HG03460 (cell line): ENCODE results near the gene HSD17B8.

ENCODE experiments used
- ATAC-seq: cut with Tn5 transposase; IDR thresholded peaks from one replicate; pipeline ENCODE4 v1.9.1; 2021; ENCODE audit not compliant: unreplicated experiment

Gene HSD17B8

DNA sequence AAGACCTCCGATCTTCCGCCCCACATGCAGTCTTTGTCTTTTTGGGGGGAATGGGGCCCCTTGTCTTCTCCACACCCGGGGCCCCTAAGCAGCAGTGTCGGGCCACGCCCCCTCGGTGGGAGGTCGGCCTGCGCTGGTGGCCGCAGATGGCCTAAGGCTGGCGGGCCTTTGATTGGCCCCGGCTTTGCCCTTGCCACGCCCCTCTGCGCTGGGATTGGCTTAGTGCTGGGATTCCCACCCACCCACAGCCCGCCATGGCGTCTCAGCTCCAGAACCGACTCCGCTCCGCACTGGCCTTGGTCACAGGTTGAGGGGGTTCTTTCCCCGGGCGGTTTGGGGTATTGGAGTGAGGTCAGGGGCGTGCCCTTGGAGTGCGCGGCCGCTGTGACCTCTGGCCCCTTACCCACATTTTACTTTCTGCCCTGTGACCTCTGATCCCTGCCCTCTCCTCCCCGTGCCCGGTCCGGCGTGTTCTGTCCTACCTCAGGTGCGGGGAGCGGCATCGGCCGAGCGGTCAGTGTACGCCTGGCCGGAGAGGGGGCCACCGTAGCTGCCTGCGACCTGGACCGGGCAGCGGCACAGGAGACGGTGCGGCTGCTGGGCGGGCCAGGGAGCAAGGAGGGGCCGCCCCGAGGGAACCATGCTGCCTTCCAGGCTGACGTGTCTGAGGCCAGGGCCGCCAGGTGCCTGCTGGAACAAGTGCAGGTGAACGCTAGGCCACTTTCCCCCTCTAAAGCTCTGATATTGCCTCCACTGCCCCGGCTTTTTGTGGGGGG, at the start of gene HSD17B8:
TSS of gene HSD17B8 (plus strand) at position 241 of the 776 bp plus-strand sequence. CDS start at position 255, 14 bp downstream.
- ATAC-seq = peak; percentile 44

DNA sequence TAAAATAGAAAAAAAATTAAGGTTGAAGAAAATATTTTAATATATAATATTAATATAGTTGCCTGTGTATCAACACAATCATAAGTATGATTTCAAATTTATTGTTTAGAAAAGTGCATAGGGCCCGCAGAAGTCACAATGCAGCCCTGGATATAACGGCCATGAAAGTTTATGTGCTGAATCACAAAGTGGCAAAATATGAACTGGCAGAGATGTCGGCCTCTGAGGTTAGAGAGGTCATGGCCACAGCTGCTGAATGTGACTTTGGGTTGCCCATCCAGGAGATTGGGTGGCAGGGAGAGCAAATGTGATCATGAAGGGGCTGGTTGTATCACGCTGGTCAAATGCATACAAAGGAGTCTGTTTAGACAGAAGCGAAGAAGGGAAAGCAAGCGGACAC, 47.9 kb upstream of the HSD17B8 start:
- ATAC-seq = no peak

DNA sequence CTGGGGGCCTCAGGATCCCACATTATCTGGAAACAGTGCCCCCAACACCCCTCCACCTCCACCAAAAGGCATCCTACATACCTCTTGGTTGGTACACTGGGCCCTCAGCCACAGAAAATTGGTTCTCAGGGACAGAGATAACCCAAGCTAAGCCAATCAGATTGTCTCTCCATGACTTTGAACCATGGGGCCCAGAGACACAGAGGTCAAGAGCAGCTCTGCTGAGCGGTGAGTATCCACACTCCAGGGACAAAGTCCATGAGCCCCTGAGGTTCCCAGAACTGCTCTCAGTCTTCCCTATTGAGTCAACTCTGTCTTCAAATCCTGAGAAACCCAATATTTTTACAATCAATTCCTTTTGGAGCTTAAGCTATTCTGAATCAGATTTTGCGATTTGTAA, 47.5 kb upstream of the HSD17B8 start:
- no peak for ATAC-seq

DNA sequence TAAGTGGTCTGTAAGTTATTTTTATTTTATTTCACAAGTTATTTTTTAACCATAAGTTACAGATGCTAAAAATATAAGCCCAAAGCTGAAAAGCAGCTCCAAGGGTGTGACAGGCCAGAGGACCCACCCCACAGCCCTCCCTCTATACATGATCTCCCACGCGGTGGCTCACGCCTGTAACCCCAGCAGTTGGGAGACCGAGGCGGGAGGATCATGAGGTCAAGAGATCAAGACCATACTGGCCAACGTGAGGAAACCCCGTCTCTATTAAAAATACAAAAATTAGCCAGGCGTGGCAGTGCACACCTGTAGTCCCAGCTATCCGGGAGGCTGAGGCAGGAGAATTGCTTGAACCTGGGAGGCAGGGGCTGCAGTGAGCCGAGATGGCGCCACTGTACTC, 44.4 kb upstream of the HSD17B8 start:
- no peak for ATAC-seq

DNA sequence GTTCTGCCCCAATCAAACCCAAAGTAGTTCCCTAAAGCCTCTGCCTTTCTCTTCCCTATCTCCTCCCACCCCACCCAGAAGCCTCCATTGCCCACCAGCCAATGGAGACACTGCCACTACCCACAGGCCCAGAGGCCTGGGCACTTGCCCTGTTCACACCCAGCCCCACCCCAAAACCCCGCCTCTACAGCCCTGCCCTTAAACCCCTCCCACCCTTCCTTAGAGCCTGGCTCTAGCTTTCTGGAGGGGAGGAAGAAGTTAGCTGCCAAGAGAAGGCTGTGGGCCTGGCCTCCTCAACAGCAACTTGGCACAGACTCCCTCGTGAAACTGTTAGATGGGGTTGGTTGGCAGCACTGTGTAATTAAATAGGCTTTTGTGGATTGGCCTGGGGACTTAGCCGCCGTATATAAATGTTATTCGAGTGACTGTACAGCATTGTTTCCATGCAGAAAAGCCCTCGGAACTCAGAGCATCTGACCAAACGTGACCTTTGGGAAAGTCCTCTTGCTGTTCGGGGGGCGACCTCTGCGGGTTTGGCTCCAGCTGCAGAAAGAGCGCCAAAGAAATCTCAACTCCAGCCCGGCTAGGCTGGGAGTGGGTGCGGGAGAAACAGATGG, 43.6 kb upstream of the HSD17B8 start:
- no peak for ATAC-seq

DNA sequence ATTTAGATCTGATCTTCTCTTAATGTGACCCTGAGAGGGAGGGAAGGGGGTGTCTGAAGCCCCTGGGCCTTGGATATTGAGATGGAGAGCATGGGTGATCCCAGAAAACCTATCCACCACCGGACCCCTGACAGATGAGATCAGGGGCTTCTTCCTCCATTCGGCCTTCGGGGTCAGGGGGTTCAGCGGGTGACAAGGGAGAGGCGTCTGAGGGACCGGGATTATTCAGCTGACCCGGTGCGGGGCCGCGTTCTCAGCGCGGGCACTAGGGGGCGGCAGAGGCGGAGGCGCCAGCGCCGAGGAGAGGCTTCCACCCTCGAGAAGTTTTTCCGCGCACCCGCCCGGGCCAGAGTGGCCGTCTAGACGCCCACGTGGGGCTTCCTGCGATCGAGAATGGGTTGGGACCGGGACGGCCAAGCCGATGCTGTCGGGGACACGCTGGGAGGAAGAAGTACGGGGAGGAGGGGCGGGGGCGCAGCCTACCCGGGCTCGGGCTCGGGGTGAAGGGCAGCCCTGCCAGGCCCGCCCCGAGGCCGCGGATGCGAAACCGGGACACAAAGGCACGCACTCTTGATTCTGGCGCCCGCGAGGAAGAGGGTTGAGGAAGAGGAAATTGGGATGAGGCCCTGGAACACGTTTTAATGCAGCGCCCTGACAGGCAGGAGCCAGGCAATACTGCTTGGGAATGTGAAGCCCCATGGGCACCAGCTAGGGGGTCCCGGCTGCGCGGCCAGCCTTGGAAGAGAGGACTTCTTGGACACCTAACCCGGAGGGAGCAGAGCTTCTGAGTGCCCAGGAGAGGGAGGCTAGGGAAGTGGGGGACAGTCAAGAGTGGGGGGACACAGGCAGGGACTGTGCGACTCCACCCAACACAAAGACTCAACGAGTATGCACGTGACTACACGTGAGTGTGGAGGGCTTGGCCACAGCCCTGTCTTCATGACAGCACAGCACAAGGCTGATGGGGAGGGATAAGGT, 42.8 kb upstream of the HSD17B8 start:
- ATAC-seq = no peak

DNA sequence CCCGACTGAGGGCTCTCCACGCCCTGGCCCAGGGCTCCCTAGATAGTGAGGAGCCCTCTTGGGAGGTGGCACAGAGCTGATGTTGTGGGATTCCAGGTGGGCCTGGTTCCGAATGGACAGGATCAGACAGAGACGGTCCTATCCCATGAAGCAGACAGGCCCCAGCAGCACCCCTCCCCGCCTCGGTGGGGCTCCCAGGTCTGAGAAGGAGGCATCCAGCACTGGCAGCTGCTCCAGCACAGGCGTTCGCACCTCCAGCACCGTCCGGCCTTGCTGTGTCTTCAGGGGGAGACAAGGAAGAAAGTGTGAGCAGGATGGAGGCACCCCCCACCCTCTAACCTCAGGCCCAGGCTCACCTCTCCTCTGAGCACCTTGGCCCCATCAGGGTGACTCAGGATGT, 40.9 kb upstream of the HSD17B8 start:
- ATAC-seq = no peak

DNA sequence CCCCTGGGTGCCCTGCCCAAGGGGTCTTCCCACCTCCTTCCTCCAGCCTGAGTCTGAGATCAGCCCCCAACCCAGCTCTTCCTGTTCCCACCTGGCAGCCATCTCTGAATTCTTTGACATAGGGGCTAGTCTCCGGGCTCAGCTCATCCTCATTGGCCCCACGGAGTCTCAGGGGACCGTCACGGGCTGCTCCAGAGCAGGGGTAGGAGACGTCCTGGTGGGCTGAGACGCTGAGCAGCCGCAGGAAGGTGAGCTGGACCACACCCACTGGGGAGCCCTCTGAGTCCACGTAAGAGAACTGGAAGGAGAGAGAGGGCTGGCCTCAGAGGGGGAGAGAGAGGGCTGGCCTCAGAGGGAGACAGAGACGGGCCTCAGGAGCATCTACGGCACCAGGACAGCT, 40.3 kb upstream of the HSD17B8 start:
- no peak for ATAC-seq

DNA sequence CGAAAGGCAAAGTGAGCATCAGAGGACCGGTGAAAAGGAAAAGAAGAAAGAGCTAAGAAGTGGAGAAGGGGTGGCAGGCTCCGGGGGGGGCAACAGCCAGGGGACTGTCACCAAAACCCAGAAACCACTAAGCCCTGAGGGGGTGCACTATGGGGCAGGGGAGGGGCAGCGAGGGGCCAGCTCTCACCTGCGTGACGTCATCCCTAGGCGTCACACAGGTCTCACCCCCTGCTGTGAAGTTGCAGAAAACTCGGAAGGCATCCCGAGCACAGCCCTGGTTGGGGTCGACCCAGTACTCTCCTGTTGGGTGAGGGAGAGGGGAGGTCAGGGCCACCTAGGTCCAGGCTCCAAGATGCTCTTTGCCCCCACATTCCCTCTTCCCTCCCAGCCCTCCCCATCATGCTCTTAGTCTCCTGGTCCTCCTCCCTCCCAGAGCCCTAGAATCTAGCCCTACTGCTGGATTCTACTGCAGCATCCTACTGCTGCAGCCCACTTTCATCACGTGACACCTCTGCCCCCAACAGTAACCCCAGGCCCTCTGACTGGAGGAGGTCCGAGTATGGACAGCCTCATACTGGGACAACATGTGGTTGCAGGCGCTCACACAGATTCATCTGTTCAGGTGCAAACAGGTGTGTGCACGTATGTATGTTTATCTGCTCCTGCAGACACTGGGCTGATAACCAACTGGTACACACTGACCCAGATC, 39.6 kb upstream of the HSD17B8 start:
- ATAC-seq = no peak

DNA sequence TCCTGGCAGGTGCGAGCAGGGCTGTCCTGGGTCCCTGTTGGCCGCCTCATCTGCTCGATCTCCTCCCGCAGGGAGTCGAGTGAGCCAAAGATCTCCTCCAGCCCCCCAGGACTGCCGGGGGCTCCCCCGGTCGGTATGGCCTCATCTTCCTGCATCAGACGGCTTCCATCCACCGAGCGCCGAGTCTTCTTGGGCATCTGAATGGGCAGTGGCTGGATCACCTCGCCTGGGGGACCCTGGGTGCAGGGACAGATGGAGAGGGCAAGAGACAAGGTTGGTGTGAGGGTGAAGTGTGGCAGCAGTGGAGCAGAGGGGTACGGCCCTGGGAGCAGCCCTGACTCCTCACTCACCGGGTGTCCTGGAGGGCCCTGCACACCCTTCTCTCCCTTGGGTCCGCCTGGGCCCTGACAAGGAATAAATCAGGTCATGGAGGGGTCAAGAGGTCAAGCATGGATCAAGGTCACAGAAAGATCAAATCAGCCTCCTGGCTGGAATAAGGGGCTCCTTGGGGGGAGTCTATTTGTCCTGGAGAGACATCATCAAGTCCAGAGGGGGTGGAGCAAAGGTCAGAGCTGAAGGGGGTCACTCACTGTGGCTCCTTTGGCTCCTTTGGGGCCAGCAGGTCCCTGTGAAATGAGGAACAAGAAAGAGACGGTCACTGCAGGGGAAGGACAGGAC, 38.7 kb upstream of the HSD17B8 start:
- ATAC-seq = no peak

DNA sequence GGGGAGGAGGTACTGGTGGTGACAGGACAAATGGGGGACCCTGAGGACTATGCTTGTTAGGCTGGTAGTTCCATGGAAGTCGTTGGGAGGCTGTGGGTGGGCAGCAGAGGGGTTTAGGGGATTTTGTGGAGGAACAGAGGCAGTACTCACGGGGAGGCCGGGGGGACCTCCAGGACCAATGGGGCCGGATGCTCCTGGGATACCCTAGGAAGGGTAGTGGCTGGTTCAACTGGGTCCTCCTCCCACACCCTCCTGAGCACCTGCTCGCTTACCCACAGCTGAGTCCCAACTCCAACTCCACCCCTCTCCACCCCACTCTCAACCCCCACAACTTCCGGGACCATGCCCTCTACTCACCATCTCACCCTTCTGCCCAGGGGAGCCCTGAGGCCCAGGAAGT, 38.1 kb upstream of the HSD17B8 start:
- ATAC-seq = no peak

DNA sequence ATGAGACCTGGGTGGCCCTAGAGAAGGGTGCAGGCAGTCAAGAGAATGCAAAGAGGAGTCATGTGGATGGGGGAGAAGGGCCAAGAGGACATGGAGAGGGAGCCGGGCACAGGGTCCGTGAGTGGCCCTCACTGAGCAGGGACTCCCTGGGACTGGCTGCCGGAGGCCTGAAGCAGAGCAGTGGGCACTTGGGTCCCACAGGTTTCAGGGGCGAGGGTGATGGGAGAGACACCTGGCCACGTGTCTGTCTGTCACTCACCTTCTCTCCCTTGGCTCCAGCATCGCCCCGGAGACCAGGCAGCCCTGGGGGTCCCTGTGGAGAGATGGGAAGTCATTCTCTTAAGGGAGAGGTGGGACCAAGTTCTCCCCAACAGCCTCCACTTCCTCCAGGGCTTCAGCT, 37.6 kb upstream of the HSD17B8 start:
- ATAC-seq = no peak

DNA sequence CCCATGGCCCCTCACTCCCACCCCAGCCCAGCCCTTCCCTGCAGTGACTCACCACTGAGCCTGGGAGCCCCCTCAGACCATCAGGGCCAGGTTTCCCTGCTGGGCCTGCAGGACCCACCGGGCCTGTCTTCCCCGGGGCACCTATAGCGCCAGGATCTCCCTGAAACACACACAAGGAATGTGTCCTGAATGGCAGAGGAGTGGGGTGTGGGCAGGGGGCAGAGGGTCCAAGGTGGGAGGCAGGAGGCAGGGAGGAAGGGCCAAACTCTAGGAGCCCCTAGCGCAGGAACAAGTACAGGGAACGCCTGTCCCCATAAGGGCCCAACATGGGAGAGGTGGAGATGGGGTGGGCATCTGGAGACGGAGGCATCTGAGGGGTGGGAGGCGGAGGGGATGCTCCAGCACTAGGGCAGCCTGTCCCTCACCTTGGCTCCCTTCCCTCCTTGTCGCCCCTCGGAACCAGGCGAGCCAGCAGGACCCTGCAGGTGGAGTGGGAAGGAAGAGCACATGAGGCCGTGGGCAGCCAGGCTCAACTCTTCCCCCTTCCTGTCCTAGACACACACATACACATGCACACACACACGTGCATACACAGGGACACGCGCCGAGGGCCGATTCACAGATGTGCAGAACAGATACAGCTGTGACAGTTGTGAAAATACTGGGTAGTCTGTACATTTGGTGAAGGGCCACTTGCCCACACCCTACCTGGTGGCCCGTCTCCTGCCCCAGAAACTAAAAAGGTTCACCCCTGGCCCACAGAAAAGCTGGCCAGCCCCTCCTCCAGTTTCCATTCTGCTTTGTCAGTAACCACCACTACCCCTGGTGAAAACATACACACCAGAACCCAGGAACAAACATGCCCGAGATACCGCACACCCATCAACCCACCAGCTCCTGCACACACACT, 36.8 kb upstream of the HSD17B8 start:
- no peak for ATAC-seq

DNA sequence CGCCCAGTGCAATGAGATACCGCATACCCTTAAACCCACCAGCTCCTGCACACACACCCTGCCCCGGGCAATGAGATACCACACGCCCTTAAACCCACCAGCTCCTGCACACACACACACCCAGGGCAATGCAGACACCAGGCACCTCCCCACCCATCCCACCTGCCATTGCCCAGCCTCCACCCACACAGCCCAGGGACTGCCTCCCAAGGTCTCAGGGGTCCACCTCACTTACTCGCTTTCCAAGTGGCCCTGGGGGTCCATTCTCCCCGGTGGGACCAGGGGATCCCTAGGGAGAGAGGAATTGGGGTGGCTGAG, 36.2 kb upstream of the HSD17B8 start:
- ATAC-seq = no peak

DNA sequence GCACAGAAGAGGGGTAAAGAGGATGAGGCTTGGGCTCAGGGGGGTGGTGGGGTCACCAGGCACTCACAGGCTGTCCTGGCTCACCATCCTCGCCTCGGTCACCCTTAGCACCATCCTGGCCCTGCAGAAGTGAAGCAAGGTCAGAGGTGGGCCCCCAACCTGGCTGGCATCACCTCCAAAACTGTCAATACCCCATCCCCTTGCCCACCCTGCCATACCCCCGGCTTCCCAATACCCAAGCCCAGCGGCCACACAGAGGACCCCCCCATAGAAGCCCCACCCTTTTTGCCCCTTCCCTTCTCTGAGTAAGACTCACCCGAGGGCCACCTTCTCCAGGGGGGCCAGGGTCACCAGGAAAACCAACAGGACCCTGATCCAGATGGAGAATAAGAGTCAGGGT, 35.8 kb upstream of the HSD17B8 start:
- ATAC-seq = no peak

DNA sequence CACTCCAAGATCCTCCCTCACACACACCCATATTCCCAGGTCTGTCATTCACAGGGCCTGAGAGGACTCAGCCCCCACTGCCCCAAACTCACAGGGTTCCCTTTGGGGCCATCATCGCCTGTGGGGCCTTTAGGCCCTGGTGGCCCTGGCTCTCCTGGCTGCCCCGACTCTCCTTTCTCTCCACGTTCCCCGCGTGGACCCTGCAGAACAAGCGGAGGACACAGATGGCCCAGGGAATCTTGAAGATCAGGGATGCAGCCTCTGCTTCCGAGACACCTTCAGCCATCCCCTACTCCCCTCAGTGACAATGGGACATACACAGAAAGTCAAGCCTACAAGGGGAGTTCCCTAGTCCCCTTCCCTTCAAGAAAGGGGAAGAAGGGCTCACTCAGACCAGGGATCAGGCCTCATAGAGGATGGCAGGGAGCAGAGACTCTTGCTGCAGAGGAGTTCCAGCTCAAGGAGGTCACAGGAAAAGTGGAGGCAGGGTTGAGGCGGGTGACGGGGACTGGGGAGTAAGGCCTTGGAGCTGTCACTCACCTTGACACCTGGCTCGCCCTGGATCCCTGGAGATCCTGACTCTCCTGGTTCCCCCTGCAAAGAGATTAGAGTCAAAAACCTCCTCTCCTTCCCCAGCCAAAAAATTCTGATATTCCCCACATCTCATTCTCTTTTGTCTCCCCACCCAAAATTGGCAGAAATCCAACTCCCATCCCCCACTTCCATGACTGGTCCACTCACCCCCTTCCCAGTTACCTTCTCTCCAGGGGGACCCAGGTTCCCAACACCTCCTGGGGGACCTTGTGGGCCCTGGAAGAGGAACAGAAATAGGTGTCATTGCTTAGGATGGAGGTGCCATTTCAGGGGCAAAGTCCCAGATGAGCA, 34.9 kb upstream of the HSD17B8 start:
- no peak for ATAC-seq

DNA sequence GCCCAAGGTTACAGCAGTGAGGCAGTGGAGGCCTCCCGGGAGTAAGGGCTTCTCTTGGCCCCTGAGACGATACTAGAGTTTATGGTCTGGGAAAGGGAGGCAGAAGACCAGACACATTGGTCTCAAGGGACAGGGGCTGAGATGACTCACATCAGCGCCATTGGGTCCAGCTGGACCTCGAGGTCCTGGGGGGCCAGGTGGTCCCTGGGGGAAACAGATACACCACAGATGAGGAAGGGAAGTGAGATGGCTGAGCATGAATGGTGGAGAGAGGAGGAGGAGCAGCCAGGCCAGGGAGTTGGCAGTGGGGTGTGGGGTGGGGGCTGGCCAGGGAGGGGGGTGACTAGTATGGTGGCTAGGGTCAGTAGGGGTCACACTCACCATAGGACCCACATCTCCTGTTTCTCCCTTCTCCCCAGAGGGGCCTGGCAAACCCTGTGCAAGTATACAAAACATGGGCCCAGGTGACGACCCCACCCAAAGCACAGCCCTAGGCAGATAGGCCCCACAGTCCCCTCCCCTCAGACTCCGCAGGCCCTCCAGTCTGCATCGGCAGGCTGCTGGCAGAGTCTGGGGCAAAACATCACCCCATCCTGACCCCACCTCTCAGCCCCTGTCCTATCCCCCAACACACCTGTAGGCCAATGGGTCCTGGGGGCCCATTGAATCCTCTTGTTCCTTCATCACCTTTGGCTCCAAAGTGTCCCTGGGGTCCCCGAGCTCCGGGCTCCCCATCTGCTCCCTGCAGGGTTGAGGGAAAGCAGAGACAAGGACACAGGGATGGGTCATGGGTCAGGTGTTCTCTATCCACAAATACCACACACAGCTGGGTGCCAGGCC, 34.1 kb upstream of the HSD17B8 start:
- no peak for ATAC-seq
